ENCODE data around the gene GPC6.

The GPC6 gene

DNA sequence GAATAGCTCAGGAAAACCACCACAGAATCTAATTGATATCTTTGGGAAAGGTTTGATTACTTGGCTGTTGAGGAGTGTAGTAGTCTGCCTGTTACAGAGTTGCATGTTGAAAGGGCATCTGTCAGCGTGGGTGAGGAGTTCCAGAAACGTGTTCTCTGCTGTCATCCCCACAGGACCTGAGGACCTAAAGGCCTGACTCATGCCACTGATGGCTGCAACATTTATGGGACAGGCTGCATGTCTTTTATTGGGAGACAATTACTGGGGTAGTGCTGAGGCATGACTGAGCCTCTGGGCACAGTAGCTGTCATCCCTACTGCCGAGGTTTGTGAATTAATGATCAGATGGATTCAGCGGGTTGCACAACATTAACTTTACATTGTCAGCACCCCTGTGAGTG lies 525.9 kb downstream of the GPC6 start:
- no peak for DNase-seq

DNA sequence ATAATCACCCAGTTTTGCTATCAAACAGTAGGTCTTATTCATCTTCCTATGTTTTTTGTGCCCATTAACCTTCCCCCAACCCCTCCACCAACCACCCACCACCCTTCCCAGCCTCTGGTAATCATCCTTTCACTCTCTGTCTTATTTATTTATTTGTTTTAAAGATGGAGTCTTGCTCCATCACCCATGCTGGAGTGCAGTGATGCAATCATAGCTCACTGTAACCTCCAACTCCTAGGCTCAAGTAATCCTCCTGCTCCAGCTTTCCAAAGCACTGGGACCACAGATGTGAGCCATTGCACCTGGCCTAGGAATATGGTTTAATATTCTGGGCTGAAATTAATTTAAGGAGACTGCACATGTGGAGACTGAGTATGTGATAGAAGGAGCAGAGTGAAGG lies 527.0 kb downstream of the GPC6 start:
- DNase-seq = no peak

DNA sequence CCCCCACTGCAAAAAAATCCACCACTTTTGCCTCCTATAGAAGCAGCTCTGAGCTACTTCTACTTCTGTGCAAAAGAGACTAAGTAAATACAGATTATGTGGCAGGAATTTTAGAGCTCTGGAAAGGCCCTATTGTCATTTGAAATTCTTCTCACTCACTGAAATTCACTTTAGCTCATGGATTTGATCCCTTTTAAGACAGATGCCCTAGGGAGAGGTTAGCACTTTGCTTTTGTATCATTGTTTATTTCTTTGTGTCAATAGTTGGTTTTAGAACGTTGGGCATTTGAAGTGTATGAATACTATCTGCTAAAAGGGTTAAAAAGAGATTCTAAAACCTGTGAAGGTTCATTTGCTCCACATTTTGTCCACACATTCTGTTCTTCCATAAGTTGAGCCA lies 528.7 kb downstream of the GPC6 start:
- no peak for DNase-seq

- no peak for DNase-seq
These were observed 532.0 kb downstream of the GPC6 start for GRCh38 chr13:93758575-93758974.

- no peak for DNase-seq
These were observed 536.3 kb downstream of the GPC6 start for GRCh38 chr13:93762708-93763426.

GRCh38 chr13:93765062-93765461 lies 538.5 kb downstream of the GPC6 start:
- no peak for DNase-seq

GRCh38 chr13:93765811-93766210 lies 539.2 kb downstream of the GPC6 start:
- no peak for DNase-seq

GRCh38 chr13:93766719-93767118 lies 540.1 kb downstream of the GPC6 start:
- DNase-seq = no peak

DNA sequence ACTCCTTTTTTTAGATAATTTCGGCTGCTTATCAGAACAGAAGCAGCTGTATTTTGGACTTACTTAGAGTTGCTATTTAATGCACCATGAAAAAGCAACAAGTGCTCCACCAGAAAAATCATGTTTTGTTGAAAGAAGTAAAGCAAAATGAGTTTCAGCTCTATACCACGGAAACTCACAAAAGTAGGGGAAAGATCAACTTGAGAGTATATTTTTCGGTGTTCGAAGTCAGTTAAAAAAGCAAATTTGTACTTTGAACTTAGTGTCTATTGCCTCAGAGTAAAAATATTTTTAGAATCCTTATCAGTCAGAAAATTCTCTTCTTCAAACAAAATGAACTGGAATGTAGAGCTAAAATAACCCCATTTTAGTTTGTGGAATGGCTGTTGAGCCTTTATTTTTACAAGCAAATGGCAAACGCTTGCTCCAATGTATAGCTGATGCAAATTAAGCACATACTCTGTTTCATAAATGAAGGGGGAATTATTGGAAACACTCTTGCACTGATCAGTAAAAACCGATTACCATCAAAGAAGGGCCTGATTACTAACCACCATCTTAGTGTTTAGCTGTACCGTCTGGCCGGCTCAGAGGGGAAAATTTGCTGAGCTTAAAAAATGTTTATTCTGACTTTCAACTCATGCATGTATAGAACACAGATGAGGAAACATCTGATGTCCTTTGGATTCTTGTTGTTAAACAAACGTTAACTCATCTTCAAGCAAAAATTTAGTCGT lies 540.7 kb downstream of the GPC6 start:
- no peak for DNase-seq

DNA sequence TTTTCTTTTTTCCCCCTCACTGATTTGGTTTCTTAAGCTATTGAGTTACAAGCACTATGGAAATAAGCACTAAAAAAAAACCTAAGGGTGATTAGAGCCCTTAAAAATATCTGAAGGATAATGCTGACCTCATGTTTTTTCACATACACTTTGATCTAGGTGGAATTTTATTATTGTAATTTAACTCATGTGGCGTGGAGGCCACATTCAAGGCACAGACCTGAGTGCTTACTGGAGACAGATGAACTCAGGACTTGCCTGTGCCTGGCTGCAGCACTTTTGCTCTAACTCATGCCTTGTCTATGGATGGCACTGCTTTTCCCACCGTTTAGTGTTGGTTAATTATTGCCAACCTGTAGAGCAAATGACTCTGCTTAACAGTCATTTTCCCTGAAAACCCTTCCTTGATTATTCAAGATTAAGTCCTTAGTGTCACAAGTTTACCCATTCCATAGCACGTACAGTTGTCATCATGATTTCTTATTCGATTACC lies 541.4 kb downstream of the GPC6 start:
- no peak for DNase-seq

DNA sequence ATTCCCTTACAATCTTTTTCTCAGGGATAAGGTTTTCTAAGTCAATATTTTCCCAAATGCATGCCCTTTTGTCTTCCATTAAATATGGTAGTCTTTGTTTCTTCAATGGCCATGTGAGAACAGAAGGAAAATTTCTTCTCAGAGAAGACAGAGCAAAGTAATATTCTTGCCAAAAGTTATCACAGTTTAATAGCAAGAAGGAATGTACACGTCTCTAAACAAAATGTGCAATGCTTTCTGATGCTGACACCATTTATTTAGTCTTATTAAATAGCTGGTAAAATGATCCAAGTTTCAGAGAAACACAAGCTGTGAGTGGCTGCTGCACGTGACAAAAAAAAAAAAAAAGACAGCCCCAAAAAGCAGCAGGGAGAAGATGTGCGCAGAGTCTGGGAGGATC lies 542.5 kb downstream of the GPC6 start:
- no peak for DNase-seq

- DNase-seq = no peak
These were observed 543.0 kb downstream of the GPC6 start for GRCh38 chr13:93769607-93770006.

- DNase-seq = no peak
These were observed 544.6 kb downstream of the GPC6 start for GRCh38 chr13:93771227-93771626.

GRCh38 chr13:93771782-93772181 lies 545.2 kb downstream of the GPC6 start:
- DNase-seq = no peak

GRCh38 chr13:93774506-93774905 lies 547.9 kb downstream of the GPC6 start:
- DNase-seq = no peak

DNA sequence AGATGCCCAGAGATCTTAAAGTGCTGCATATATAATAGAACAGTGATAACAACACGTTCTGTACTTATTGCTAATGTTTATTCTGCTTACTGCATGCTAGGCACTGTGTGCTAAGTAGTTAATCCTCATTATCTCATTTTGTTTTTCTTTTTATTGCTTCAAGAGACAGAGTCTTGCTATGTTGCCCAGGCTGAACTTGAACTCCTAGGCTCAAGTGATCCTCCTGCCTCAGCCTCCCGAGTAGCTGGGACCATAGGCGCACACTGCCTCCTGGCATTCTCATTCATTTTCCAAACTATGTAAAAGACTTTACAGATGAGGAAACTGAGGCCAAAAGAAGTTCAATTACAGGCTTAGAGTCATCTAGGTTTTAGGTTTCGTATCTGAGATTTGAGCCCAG lies 548.4 kb downstream of the GPC6 start:
- DNase-seq = no peak

- no peak for DNase-seq
These were observed 549.0 kb downstream of the GPC6 start for GRCh38 chr13:93775507-93776108.

- no peak for DNase-seq
These were observed 550.3 kb downstream of the GPC6 start for GRCh38 chr13:93776936-93777335.

- no peak for DNase-seq
These were observed 550.9 kb downstream of the GPC6 start for GRCh38 chr13:93777504-93777903.

DNA sequence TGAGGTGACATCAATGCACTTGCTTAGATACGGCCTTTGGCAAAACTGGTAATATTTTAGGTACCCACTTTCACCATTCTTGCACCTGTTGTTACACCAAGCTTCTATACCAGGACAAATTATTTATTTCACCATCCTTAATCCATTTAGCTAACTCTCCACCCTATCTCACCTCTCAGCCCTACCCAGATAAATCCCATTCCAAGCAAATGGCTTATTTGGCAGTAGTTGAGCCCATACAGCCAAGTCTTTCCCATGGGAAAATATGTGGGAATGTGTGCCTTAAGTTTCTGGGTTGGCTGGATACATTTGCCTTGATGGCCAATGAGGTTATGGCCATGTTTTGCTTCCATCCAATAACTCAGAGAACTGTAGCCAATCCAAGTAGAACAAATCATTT lies 551.9 kb downstream of the GPC6 start:
- no peak for DNase-seq

- no peak for DNase-seq
These were observed 557.6 kb downstream of the GPC6 start for GRCh38 chr13:93784191-93784590.

DNA sequence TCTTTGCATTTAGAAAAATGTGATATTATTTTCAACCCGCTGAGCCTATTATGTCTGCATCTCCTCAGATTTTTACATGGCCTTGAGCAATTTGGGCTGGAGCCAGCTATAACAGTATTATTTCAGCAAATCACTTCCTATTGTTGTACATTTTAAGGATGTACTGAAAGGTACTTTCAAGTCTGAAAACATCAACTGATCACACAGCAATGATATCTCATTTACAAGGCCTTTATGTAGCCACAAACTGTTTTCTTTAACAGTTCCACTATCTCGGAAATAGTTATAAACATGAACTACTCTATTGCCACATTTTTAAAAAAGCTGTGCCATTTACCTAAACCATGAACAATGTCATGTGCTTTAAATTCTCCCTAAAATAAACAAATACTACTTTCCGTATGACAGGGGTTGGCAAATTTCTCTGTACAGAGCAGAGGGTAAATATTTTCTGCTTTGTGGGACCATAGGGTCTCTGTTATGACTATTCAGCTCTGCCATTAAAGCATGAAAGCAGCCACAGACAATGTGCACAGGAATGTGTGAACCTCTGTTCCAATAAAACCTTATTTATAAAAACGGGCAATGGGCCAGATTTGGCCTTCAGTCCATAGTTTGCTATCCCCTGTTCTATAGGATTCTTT lies 560.4 kb downstream of the GPC6 start:
- DNase-seq = no peak

GRCh38 chr13:93788456-93788855 lies 561.8 kb downstream of the GPC6 start:
- DNase-seq = no peak

- DNase-seq = no peak
These were observed 562.5 kb downstream of the GPC6 start for GRCh38 chr13:93789058-93789457.
